ENCODE results near the gene WSCD1. TPM values are rescaled to one million over a fixed set of nuclear protein-coding genes. Genes with fewer than 3 reads are reported as not detected.

Gene WSCD1
- total and polyA plus RNA-seq, 2 donors (not counting 3 experiments of a cell fraction or from before 2014, with no cell fraction given) = 21.5 to 49.4 TPM

DNA sequence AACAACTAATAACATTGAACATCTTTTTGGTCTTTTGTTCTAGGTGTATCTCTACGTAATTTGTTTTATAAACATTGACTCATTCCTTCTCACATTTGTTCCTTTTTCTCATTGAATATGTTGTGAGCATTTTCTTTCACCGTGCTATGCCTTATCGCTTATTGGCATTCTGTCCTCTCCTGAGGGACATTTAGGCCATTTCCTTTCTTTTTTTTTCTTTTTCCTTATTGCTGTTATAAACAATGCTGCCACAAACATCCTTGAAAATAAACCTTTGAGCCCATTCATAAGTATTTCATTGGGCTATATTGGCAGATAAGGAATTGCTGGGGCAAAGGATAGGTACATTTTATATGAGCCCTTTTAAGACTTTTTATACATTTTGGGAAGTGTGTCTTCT, 32.4 kb downstream of the WSCD1 start:
- Histone ChIP-seq H3K9ac (replicated peaks; ENCODE audit: extremely low read depth, insufficient read depth, low read length) (peak overlapping the region; percentile 3), H3K9me1 (replicated peaks; ENCODE audit: control insufficient read depth, extremely low read depth, insufficient read depth, low read length) (no peaks in the 10 kb centered on the region), H3K9me3 (replicated peaks; ENCODE audit: control insufficient read depth, insufficient read depth, low read length) (no peaks in the 10 kb centered on the region), H3K27me3 (ENCODE audit: control insufficient read depth in 2 of 2, insufficient read depth in 2 of 2, low read length in 2 of 2) (no peaks in the 10 kb centered on the region), H3K4me1 (ENCODE audit: control insufficient read depth, extremely low read depth, insufficient read depth, low read length) (peaks cover 37% of the 10 kb centered on the region), H4K20me1 (replicated peaks; ENCODE audit: control insufficient read depth, extremely low read depth, insufficient read depth, low read length) (no peaks in the 10 kb centered on the region), H3K79me2 (ENCODE audit: control insufficient read depth, insufficient read depth, low read length) (no peaks in the 10 kb centered on the region), H2AFZ (ENCODE audit: low read depth, low read length) (no peak overlapping the region), H3K4me2 (ENCODE audit: insufficient read depth, low read length) (peak overlapping the region; percentile 34), H3K27ac (ENCODE audit: insufficient read depth, low read depth, low read length) (peak overlapping the region; percentile 55), H3K36me3 (ENCODE audit: control insufficient read depth in 2 of 2, extremely low read depth in 1 of 2, insufficient read depth in 2 of 2, low read length in 2 of 2) (peaks cover 3 to 8% of the 10 kb centered on the region in 2 experiments), H3K4me3 (replicated peaks in 1 of 3; ENCODE audit: insufficient read depth in 1 of 3, low read depth in 1 of 3, low read length in 3 of 3) (no peak overlapping the region)
- peak; percentile 88 for DNase-seq (ENCODE audit: low read depth, low spot score)
- intact Hi-C loops (cut with micrococcal nuclease) (loop anchor here (1.0 to 5.0 kb wide), 2 partner anchors 89 to 270 kb away; no protein-coding TSS in a partner anchor), dilution Hi-C loops (cut with MboI; ENCODE audit: extremely low pct_ligation_motif_present, low sequenced_read_pairs) (no loop called here)
- BruUV-seq (replicated peaks) = no TSS peak
- TF ChIP-seq POLR2AphosphoS5 (IDR thresholded peaks at IDR 0.05; ENCODE audit: insufficient read depth, low read depth, low read length) (no peak), JUN (IDR thresholded peaks at IDR 0.05; ENCODE audit: borderline replicate concordance, insufficient read depth, insufficient read length, low read depth) (peak; percentile 79)
- CTCF ChIA-PET = interaction anchor here (0.6 to 1.3 kb wide), 4 partner anchors 34 to 799 kb away, joined by 3 to 5 read pairs (median 4); no protein-coding TSS in a partner anchor
- POLR2A ChIA-PET = no interaction called here
- peak; percentile 72 for FAIRE-seq

DNA sequence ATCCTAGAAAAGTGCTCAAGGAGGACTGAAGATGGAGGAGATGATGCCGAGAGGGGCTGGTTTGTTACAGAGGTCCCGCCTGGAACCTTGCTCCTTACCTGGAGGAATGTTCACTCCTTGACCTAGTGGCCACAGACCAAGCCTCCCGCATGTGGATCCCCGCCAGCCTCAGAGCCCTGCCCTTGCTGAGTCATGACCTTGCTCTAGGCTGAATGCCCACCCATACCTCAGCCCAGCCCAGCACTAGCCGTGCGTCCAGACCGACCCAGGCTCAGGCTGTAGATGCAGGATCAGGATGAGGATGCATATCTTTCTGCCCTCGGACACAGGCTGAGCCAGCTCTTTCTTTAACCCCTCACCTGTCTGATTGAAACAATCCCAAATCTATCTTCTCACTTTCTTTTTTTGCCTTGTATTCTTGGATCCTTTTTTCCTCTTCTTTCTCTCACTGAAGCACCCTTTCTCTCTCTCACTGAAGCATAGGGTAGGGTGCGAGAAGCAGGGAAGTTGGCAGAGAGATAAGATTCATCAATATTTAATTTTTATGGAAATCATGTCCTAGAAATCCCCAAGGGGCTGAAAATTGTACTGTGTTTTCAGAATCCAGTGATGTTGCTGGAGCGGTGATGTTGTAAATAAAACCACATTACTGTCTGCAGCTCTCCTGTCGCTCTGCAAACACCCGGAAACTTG, 34.9 kb downstream of the WSCD1 start:
- no TSS peak for BruUV-seq (replicated peaks)
- H3K4me2 ChIP-seq (ENCODE audit: insufficient read depth, low read length) = no peak overlapping the region
- no peak overlapping the region for H3K4me3 ChIP-seq (replicated peaks in 1 of 3; ENCODE audit: insufficient read depth in 1 of 3, low read depth in 1 of 3, low read length in 3 of 3)
- dilution Hi-C loops (cut with MboI; ENCODE audit: extremely low pct_ligation_motif_present, low sequenced_read_pairs) = no loop called here
- H4K20me1 ChIP-seq (replicated peaks; ENCODE audit: control insufficient read depth, extremely low read depth, insufficient read depth, low read length) = no peaks in the 10 kb centered on the region
- TF ChIP-seq, protein P1, sequence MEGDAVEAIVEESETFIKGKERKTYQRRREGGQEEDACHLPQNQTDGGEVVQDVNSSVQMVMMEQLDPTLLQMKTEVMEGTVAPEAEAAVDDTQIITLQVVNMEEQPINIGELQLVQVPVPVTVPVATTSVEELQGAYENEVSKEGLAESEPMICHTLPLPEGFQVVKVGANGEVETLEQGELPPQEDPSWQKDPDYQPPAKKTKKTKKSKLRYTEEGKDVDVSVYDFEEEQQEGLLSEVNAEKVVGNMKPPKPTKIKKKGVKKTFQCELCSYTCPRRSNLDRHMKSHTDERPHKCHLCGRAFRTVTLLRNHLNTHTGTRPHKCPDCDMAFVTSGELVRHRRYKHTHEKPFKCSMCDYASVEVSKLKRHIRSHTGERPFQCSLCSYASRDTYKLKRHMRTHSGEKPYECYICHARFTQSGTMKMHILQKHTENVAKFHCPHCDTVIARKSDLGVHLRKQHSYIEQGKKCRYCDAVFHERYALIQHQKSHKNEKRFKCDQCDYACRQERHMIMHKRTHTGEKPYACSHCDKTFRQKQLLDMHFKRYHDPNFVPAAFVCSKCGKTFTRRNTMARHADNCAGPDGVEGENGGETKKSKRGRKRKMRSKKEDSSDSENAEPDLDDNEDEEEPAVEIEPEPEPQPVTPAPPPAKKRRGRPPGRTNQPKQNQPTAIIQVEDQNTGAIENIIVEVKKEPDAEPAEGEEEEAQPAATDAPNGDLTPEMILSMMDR (IDR thresholded peaks at IDR 0.05; ENCODE audit: extremely low read depth in 1 of 2, insufficient read depth in 1 of 2, low read depth in 1 of 2, low read length in 2 of 2) = no peak
- TF ChIP-seq, protein P2, sequence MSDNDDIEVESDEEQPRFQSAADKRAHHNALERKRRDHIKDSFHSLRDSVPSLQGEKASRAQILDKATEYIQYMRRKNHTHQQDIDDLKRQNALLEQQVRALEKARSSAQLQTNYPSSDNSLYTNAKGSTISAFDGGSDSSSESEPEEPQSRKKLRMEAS (IDR thresholded peaks at IDR 0.05; ENCODE audit: insufficient read depth, insufficient read length) = no peak
- H3K36me3 ChIP-seq (ENCODE audit: control insufficient read depth in 2 of 2, extremely low read depth in 1 of 2, insufficient read depth in 2 of 2, low read length in 2 of 2) = peaks cover 3 to 8% of the 10 kb centered on the region in 2 experiments
- H3K79me2 ChIP-seq (ENCODE audit: control insufficient read depth, insufficient read depth, low read length) = no peaks in the 10 kb centered on the region
- intact Hi-C loops (cut with micrococcal nuclease) = loop anchor here (5.0 kb wide), 1 partner anchor 273 kb away; no protein-coding TSS in a partner anchor
- H3K27ac ChIP-seq (ENCODE audit: insufficient read depth, low read depth, low read length) = no peak overlapping the region
- H3K4me1 ChIP-seq (ENCODE audit: control insufficient read depth, extremely low read depth, insufficient read depth, low read length) = peaks cover 22% of the 10 kb centered on the region
- no peaks in the 10 kb centered on the region for H3K9me3 ChIP-seq (replicated peaks; ENCODE audit: control insufficient read depth, insufficient read depth, low read length)
- no peak overlapping the region for H2AFZ ChIP-seq (ENCODE audit: low read depth, low read length)
- DNase-seq (ENCODE audit: low read depth, low spot score) (no peak), FAIRE-seq (no peak)
- CTCF ChIA-PET = no interaction called here
- no peak overlapping the region for H3K9ac ChIP-seq (replicated peaks; ENCODE audit: extremely low read depth, insufficient read depth, low read length)
- POLR2A ChIA-PET = no interaction called here
- H3K27me3 ChIP-seq (ENCODE audit: control insufficient read depth in 2 of 2, insufficient read depth in 2 of 2, low read length in 2 of 2) = no peaks in the 10 kb centered on the region
- H3K9me1 ChIP-seq (replicated peaks; ENCODE audit: control insufficient read depth, extremely low read depth, insufficient read depth, low read length) = no peaks in the 10 kb centered on the region

Measured in endothelial cell of umbilical vein (primary cell).